Gastrocnemius medialis (tissue), 4 donors: ENCODE results near the gene PRDM16. TPM values are rescaled to one million over a fixed set of nuclear protein-coding genes. Genes with fewer than 3 reads are reported as not detected.
A peak's percentile ranks its signal among the peaks of the same experiment; 100 is the strongest.

Source experiments
- ATAC-seq, 2 donors: fragments of 150-250 bp; one replicate each; pipeline ENCODE4 v1.9.1; 2016
- DNase-seq, 2 donors: peaks; one replicate each; pipeline ENCODE4 v3.0.0-alpha.2; 2019
- H3K27ac ChIP-seq, 4 donors: fragments of 200-600 bp; sonication (generic); 1 replicate in 1 of 4; 2 replicates in 3 of 4; pipeline ENCODE4 v1.5.1; 2016 to 2018; ENCODE audit warnings: mild to moderate bottlenecking in 2 of 4, moderate library complexity in 1 of 4
- H3K27me3 ChIP-seq, 3 donors: fragments of 200-600 bp; sonication (generic) in 2 of 3; 1 replicate in 1 of 3; 2 replicates in 2 of 3; pipeline versions ENCODE4 v1.5.1 to v1.6.0; 2016 to 2019; ENCODE audit warnings: mild to moderate bottlenecking in 1 of 3, moderate library complexity in 1 of 3
- H3K36me3 ChIP-seq, 2 donors: fragments of 200-600 bp; sonication (generic) in 1 of 2; one replicate each; pipeline ENCODE4 v1.5.1; 2017 to 2018
- H3K4me1 ChIP-seq, 2 donors: fragments of 200-600 bp; sonication (generic) in 1 of 2; one replicate each; pipeline ENCODE4 v1.5.1; 2016 to 2017; ENCODE audit warnings: mild to moderate bottlenecking in 2 of 2
- H3K4me3 ChIP-seq, 4 donors: fragments of 200-600 bp; sonication (generic) in 3 of 4; 1 replicate in 1 of 4; 2 replicates in 3 of 4; pipeline ENCODE4 v1.5.1; 2016 to 2019; ENCODE audit warnings: mild to moderate bottlenecking in 2 of 4
- H3K9me3 ChIP-seq, 3 donors: fragments of 200-600 bp; sonication (generic) in 2 of 3; 1 replicate in 1 of 3; 2 replicates in 2 of 3; pipeline ENCODE4 v1.5.1; 2016 to 2019
- POLR2A ChIP-seq, 2 donors: fragments of 450-650 bp; IDR thresholded peaks; one replicate each; pipeline ENCODE4 v1.6.1; 2017; ENCODE audit warnings: antibody characterized with exemption in 2 of 2, mild to moderate bottlenecking in 2 of 2, moderate library complexity in 2 of 2
- in situ Hi-C, 4 donors: fragments of 200-750 bp; cut with MboI; loops; one replicate each; pipeline versions ENCODE4 v1.15.0 to v1.8.0; 2017; ENCODE audit warnings: low sequenced_read_pairs in 4 of 4
- intact Hi-C: fragments of 100-400 bp; cut with DNase I; formaldehyde crosslinking; loops from one replicate; pipeline ENCODE4 v1.15.1; 2023; ENCODE audit warnings: low total_unique reads
- total RNA-seq, 4 donors: library from RNA; depleted of rRNA; stranded (reverse); fragments of >200 nt; gene quantifications; one replicate each; pipeline versions ENCODE4 v1.1.0 to v1.2.3, GENCODE V29; 2016
- TF ChIP-seq, protein P1 (sequence below), 5 experiments: fragments of 450-650 bp in 3 of 5; fragments of 200-600 bp in 2 of 5; sonication (generic) in 2 of 5; IDR thresholded peaks in 4 of 5; conservative IDR thresholded peaks in 1 of 5; 1 replicate in 4 of 5; 2 replicates in 1 of 5; pipeline ENCODE4 v1.5.1; 2016 to 2019; ENCODE audit warnings: antibody characterized with exemption in 5 of 5, mild to moderate bottlenecking in 3 of 5, moderate library complexity in 3 of 5

The PRDM16 gene
- total RNA-seq, 4 donors from 2014 or later, result 0.03 to 0.19 (median 0.17) TPM

- no peak for DNase-seq
- no peak for TF ChIP-seq POLR2A (IDR thresholded peaks at IDR 0.05)
- TF ChIP-seq, protein P1, sequence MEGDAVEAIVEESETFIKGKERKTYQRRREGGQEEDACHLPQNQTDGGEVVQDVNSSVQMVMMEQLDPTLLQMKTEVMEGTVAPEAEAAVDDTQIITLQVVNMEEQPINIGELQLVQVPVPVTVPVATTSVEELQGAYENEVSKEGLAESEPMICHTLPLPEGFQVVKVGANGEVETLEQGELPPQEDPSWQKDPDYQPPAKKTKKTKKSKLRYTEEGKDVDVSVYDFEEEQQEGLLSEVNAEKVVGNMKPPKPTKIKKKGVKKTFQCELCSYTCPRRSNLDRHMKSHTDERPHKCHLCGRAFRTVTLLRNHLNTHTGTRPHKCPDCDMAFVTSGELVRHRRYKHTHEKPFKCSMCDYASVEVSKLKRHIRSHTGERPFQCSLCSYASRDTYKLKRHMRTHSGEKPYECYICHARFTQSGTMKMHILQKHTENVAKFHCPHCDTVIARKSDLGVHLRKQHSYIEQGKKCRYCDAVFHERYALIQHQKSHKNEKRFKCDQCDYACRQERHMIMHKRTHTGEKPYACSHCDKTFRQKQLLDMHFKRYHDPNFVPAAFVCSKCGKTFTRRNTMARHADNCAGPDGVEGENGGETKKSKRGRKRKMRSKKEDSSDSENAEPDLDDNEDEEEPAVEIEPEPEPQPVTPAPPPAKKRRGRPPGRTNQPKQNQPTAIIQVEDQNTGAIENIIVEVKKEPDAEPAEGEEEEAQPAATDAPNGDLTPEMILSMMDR (IDR thresholded peaks at IDR 0.05 in 4 of 5, conservative IDR thresholded peaks at IDR 0.05 in 1 of 5), result no peak
- in situ Hi-C loops, result no loop called here
- Histone ChIP-seq H3K27ac (no peak overlapping the region), H3K9me3 (no peaks in the 10 kb centered on the region), H3K36me3 (no peaks in the 10 kb centered on the region), H3K4me1 (no peaks in the 10 kb centered on the region), H3K4me3 (no peak overlapping the region), H3K27me3 (no peaks in the 10 kb centered on the region)
- intact Hi-C loops, result no loop called here
- ATAC-seq, result no peak
Measured at GRCh38 chr1:3192825-3193224, 123.8 kb downstream of the PRDM16 start.

DNA sequence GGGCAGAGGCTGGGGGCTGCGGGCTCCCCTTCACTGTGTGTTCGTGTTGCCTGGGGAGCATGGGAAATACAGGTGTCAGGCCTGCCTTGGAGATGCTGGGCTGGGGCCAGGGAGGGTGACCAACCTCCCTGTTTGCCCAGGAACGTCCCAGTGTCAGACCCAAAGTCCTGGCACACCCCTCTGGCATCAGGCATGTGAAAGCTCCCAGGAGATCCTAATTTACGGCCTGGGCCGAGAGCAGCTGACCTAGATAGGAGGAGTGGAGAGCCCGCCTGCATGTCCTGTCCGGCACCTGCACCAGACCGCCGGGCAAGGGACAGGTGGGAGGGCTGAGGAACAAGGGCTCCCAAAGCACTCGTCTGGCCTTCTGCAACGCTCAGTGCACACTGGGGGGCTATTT is 124.8 kb downstream of the PRDM16 start:
- Histone ChIP-seq H3K36me3 (no peaks in the 10 kb centered on the region), H3K27ac (peak overlapping the region in 2 of 4 donors; percentile 8 to 9), H3K4me3 (no peak overlapping the region), H3K9me3 (no peaks in the 10 kb centered on the region), H3K27me3 (no peaks in the 10 kb centered on the region), H3K4me1 (no peaks in the 10 kb centered on the region)
- TF ChIP-seq, protein P1 (IDR thresholded peaks at IDR 0.05 in 4 of 5, conservative IDR thresholded peaks at IDR 0.05 in 1 of 5), result no peak
- TF ChIP-seq POLR2A (IDR thresholded peaks at IDR 0.05), result no peak
- no peak for DNase-seq
- in situ Hi-C loops (no loop called here), intact Hi-C loops (no loop called here)
- no peak for ATAC-seq

- H3K4me1 ChIP-seq, result no peaks in the 10 kb centered on the region
- intact Hi-C loops, result no loop called here
- DNase-seq (no peak), ATAC-seq (no peak)
- in situ Hi-C loops, result no loop called here
- no peaks in the 10 kb centered on the region for H3K36me3 ChIP-seq
- H3K9me3 ChIP-seq, result no peaks in the 10 kb centered on the region
- peak overlapping the region in 1 of 4 donors; percentile 50 for H3K27ac ChIP-seq
- no peaks in the 10 kb centered on the region for H3K27me3 ChIP-seq
- H3K4me3 ChIP-seq, result no peak overlapping the region
- no peak for TF ChIP-seq POLR2A (IDR thresholded peaks at IDR 0.05)
- TF ChIP-seq, protein P1 (IDR thresholded peaks at IDR 0.05 in 4 of 5, conservative IDR thresholded peaks at IDR 0.05 in 1 of 5), result no peak
Measured at GRCh38 chr1:3194760-3195479, 125.9 kb downstream of the PRDM16 start.

GRCh38 chr1:3195480-3195815 is 126.4 kb downstream of the PRDM16 start:
- intact Hi-C loops, result no loop called here
- in situ Hi-C loops, result no loop called here
- TF ChIP-seq, protein P1 (IDR thresholded peaks at IDR 0.05 in 4 of 5, conservative IDR thresholded peaks at IDR 0.05 in 1 of 5), result no peak
- no peak for TF ChIP-seq POLR2A (IDR thresholded peaks at IDR 0.05)
- H3K27ac ChIP-seq, result peak overlapping the region in 3 of 4 donors; percentile 2 to 60 (median 57)
- H3K4me1 ChIP-seq, result no peaks in the 10 kb centered on the region
- ATAC-seq, result no peak
- no peaks in the 10 kb centered on the region for H3K27me3 ChIP-seq
- no peaks in the 10 kb centered on the region for H3K36me3 ChIP-seq
- H3K4me3 ChIP-seq, result no peak overlapping the region
- DNase-seq, result no peak
- H3K9me3 ChIP-seq, result no peaks in the 10 kb centered on the region
